ENCODE data around the gene MARCHF3.

- no peak for TF ChIP-seq POLR2AphosphoS5 (IDR thresholded peaks at IDR 0.05)
- TF ChIP-seq CTCF (IDR thresholded peaks at IDR 0.05 in 8 of 11, conservative IDR thresholded peaks at IDR 0.05 in 3 of 11): no peak
These were observed 49.1 kb downstream of the MARCHF3 start for GRCh38 chr5:126981222-126981621.

Measured in spleen (tissue), 7 donors.